HCT116 (cell line): Measurements from ENCODE around the gene ETS1. TPM values are rescaled to one million over a fixed set of nuclear protein-coding genes. Genes with fewer than 3 reads are reported as not detected.

Experiments used
- ATAC-seq: fragments of 200-7000 bp; cut with Tn5 transposase; 2 replicates; pipeline ENCODE4 v1.9.1; 2020; ENCODE audit warnings: mild to moderate bottlenecking, moderate library complexity
- BruUV-seq: library from RNA; stranded (reverse); fragments of 400-500 nt; replicated peaks from 2 replicates; lab custom pipeline; 2021; lab: Mats Ljungman, UMichigan
- CTCF ChIA-PET: fragments of 300-600 bp; sonication (Branson Sonifier 250); formaldehyde crosslinking; loops from one replicate; lab custom pipeline; 2021; ENCODE audit warnings: antibody characterized with exemption; lab: Charles Lee
- POLR2A ChIA-PET: fragments of 300-600, 350-600 bp; sonication (Branson Sonifier 250); formaldehyde crosslinking; loops from one replicate; lab custom pipeline; 2021; ENCODE audit warnings: antibody characterized with exemption; lab: Charles Lee
- RAD21 ChIA-PET, 2 experiments: fragments of 300-600 bp; sonication (Branson Sonifier 250); formaldehyde crosslinking; loops; one replicate each; lab custom pipeline; 2023; ENCODE audit warnings: low total read pairs in 2 of 2; ENCODE audit not compliant: uncharacterized antibody in 2 of 2, unreplicated experiment in 2 of 2, low non-redundant PET in 1 of 2; lab: Charles Lee
- DNase-seq: peaks from one replicate; pipeline ENCODE4 v3.0.0-alpha.2; 2010; ENCODE audit warnings: low read depth, low spot score
- H2AFZ ChIP-seq: fragments of 200-600 bp; shearing (Covaris generic), sonication (generic); 2 replicates; pipeline ENCODE4 v1.6.1; 2017; ENCODE audit warnings: low read depth, mixed run types, mixed read lengths, antibody characterized with exemption, low read length; ENCODE audit not compliant: poor library complexity, severe bottlenecking
- H3K27ac ChIP-seq: 2 replicates; pipeline ENCODE4 v1.5.1; 2012; ENCODE audit warnings: low read depth, low read length
- H3K27me3 ChIP-seq: fragments of 200-600 bp; sonication (generic); 2 replicates; pipeline ENCODE4 v1.6.1; 2016; ENCODE audit warnings: mixed run types, low read length, mixed read lengths; ENCODE audit not compliant: insufficient read depth
- H3K36me3 ChIP-seq, 2 experiments: fragments of 200-500 bp in 1 of 2; fragments of 200-600 bp in 1 of 2; sonication (Bioruptor generic) in 1 of 2; sonication (generic) in 1 of 2; 2 replicates each; pipeline versions ENCODE4 v1.5.1 to v1.6.1; 2014 to 2016; ENCODE audit warnings: low read length in 2 of 2, inconsistent platforms in 1 of 2, mixed read lengths in 1 of 2, mixed run types in 1 of 2; ENCODE audit not compliant: insufficient read depth in 2 of 2, control insufficient read depth in 1 of 2
- H3K4me1 ChIP-seq, 2 experiments: fragments of 200-600 bp in 1 of 2; sonication (generic) in 1 of 2; 2 replicates each; pipeline versions ENCODE4 v1.5.1 to v1.6.1; 2012 to 2017; ENCODE audit warnings: low read length in 2 of 2, inconsistent platforms in 1 of 2, mild to moderate bottlenecking in 1 of 2, mixed read lengths in 1 of 2, mixed run types in 1 of 2, moderate library complexity in 1 of 2; ENCODE audit not compliant: insufficient read depth in 2 of 2, control insufficient read depth in 1 of 2
- H3K4me2 ChIP-seq: fragments of 200-600 bp; sonication (generic); 2 replicates; pipeline ENCODE4 v1.6.1; 2017; ENCODE audit warnings: mixed run types, low read length, mixed read lengths
- H3K4me3 ChIP-seq, 2 experiments: fragments of 200-600 bp in 1 of 2; sonication (generic) in 1 of 2; replicated peaks in 1 of 2; 2 replicates each; pipeline ENCODE4 v1.5.1; 2011 to 2016; ENCODE audit warnings: low read length in 2 of 2, control low read depth in 1 of 2, low read depth in 1 of 2, mild to moderate bottlenecking in 1 of 2, mixed read lengths in 1 of 2, mixed run types in 1 of 2
- H3K79me2 ChIP-seq: fragments of 200-600 bp; sonication (generic); 2 replicates; pipeline ENCODE4 v1.6.1; 2017; ENCODE audit warnings: mild to moderate bottlenecking, mixed run types, low read length, moderate library complexity, mixed read lengths; ENCODE audit not compliant: insufficient read depth
- H3K9ac ChIP-seq: fragments of 200-600 bp; sonication (generic); 2 replicates; pipeline ENCODE4 v1.6.1; 2016; ENCODE audit warnings: low read length, mixed read lengths
- H3K9me2 ChIP-seq: fragments of 200-600 bp; sonication (generic), shearing (Covaris generic); 2 replicates; pipeline ENCODE4 v1.6.1; 2017; ENCODE audit warnings: mixed run types, mild to moderate bottlenecking, moderate library complexity; ENCODE audit not compliant: insufficient read depth
- H3K9me3 ChIP-seq, 2 experiments: fragments of 200-500 bp in 1 of 2; fragments of 200-600 bp in 1 of 2; sonication (Bioruptor generic) in 1 of 2; sonication (generic) in 1 of 2; 2 replicates each; pipeline ENCODE4 v1.6.1; 2014 to 2017; ENCODE audit warnings: low read length in 2 of 2, mixed read lengths in 2 of 2, inconsistent platforms in 1 of 2, low read depth in 1 of 2, mild to moderate bottlenecking in 1 of 2, mixed run types in 1 of 2, moderate library complexity in 1 of 2; ENCODE audit not compliant: control insufficient read depth in 1 of 2, insufficient read depth in 1 of 2
- H4K20me1 ChIP-seq: fragments of 200-600 bp; sonication (generic), shearing (Covaris generic); 2 replicates; pipeline ENCODE4 v1.6.1; 2017; ENCODE audit warnings: mixed run types, mild to moderate bottlenecking, moderate library complexity; ENCODE audit not compliant: insufficient read depth
- ATF3 ChIP-seq: IDR thresholded peaks from 2 replicates; pipeline ENCODE4 v1.6.1; 2012
- CBX3 ChIP-seq: IDR thresholded peaks from 2 replicates; pipeline ENCODE4 v1.6.1; 2012; ENCODE audit warnings: low read depth
- CEBPB ChIP-seq: IDR thresholded peaks from 2 replicates; pipeline ENCODE4 v1.6.1; 2012; ENCODE audit warnings: low read depth
- EGR1 ChIP-seq: IDR thresholded peaks from 2 replicates; pipeline ENCODE4 v1.6.1; 2012; ENCODE audit warnings: low read depth
- ELF1 ChIP-seq: IDR thresholded peaks from 2 replicates; pipeline ENCODE4 v1.6.1; 2012; ENCODE audit warnings: low read depth, borderline replicate concordance
- EZH2 ChIP-seq: fragments of 200-600 bp; sonication (generic); IDR thresholded peaks from 2 replicates; pipeline ENCODE4 v1.6.1; 2017; ENCODE audit warnings: antibody characterized with exemption, mixed run types
- EZH2phosphoT487 ChIP-seq: fragments of 200-600 bp; IDR thresholded peaks from 2 replicates; pipeline ENCODE4 v1.6.1; 2018; ENCODE audit warnings: antibody characterized with exemption, borderline replicate concordance
- FOSL1 ChIP-seq: IDR thresholded peaks from 2 replicates; pipeline ENCODE4 v1.6.1; 2012; ENCODE audit warnings: low read depth
- JUND ChIP-seq: IDR thresholded peaks from 2 replicates; pipeline ENCODE4 v1.6.1; 2012
- POLR2A ChIP-seq: IDR thresholded peaks from 2 replicates; pipeline ENCODE4 v1.7.0; 2011; ENCODE audit warnings: borderline replicate concordance; ENCODE audit not compliant: insufficient read depth, insufficient read length; ENCODE audit errors: extremely low read depth
- POLR2AphosphoS5 ChIP-seq: IDR thresholded peaks from 2 replicates; pipeline ENCODE4 v1.6.1; 2011; ENCODE audit warnings: mild to moderate bottlenecking, low read depth, low read length, moderate library complexity
- REST ChIP-seq: IDR thresholded peaks from 2 replicates; pipeline ENCODE4 v1.6.1; 2012; ENCODE audit warnings: low read depth
- SIN3A ChIP-seq: IDR thresholded peaks from 2 replicates; pipeline ENCODE4 v1.6.1; 2012; ENCODE audit warnings: low read depth
- SP1 ChIP-seq: IDR thresholded peaks from 2 replicates; pipeline ENCODE4 v1.6.1; 2012; ENCODE audit warnings: low read depth
- SRF ChIP-seq: IDR thresholded peaks from 2 replicates; pipeline ENCODE4 v1.6.1; 2012; ENCODE audit warnings: low read depth
- TCF7L2 ChIP-seq: IDR thresholded peaks from 2 replicates; pipeline ENCODE4 v1.7.0; 2011; ENCODE audit warnings: borderline replicate concordance, inconsistent platforms; ENCODE audit not compliant: insufficient read depth, insufficient read length; ENCODE audit errors: extremely low read depth
- YY1 ChIP-seq: IDR thresholded peaks from 2 replicates; pipeline ENCODE4 v1.6.1; 2011; ENCODE audit warnings: low read length, low read depth, moderate library complexity, mild to moderate bottlenecking; ENCODE audit not compliant: insufficient replicate concordance; ENCODE audit errors: extremely low read depth
- ZFX ChIP-seq: fragments of 450-650 bp; IDR thresholded peaks from 2 replicates; pipeline ENCODE4 v1.6.1; 2017
- ZNF274 ChIP-seq: fragments of 200-500 bp; sonication (Bioruptor generic); IDR thresholded peaks from 2 replicates; pipeline ENCODE4 v1.6.1; 2014; ENCODE audit warnings: mild to moderate bottlenecking, low read depth, low read length, inconsistent platforms
- intact Hi-C: fragments of 100-400 bp; cut with micrococcal nuclease; formaldehyde crosslinking; loops from 2 replicates; pipeline ENCODE4 v1.10.0; 2022
- total RNA-seq: library from RNA; stranded (reverse); gene quantifications from one replicate; pipeline ENCODE4 v1.2.1, GENCODE V29; 2021; ENCODE audit not compliant: unreplicated experiment

Gene ETS1
- total RNA-seq, 1 experiment from 2014 or later = 9.2 TPM

DNA sequence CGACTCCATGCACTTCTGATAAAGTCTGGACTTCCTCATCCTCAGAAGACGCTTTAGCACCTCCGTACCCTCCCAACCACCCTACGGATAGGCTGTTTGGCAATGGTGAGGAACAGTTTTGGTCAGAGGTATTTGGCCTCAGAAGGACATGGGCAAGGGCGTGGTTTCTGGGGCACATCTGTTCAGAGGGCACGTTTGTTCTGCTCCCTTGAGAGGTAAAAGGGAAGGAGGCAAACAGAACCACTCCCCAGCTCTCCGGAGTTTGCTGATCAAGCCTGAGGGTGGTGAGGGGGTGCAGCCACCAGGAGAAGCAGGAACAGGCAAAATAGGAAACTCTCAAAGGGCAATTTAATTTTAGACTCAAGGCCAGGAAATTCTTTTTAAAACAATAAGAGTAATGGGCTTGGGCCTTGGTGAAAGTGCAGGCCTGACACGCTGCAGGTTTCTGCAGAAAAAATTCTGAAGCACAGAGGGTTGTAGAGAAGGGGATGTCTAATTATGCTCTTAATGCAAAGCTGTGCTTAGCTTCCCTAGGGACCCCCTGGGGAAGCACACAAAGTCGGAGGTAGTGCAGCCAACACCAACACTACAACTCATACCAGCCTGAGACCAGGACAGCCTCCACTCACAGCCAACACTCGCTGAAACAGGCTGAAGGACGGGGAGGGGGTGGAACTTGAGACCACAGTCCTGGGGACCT lies 23.3 kb downstream of the ETS1 start:
- Histone ChIP-seq H3K4me2 (no peak overlapping the region), H3K4me3 (no peak overlapping the region), H3K79me2 (no peaks in the 10 kb centered on the region), H3K4me1 (no peaks in the 10 kb centered on the region), H3K27me3 (peaks cover 20% of the 10 kb centered on the region), H3K27ac (no peak overlapping the region), H3K9ac (no peak overlapping the region), H3K36me3 (no peaks in the 10 kb centered on the region), H2AFZ (no peak overlapping the region), H3K9me2 (peaks cover 3% of the 10 kb centered on the region; the same call in 1 of the 2 replicates), H4K20me1 (no peaks in the 10 kb centered on the region), H3K9me3 (no peaks in the 10 kb centered on the region)
- ChIA-PET CTCF (no interaction called here), POLR2A (no interaction called here), RAD21 (no interaction called here)
- TF ChIP-seq POLR2AphosphoS5 (no peak), FOSL1 (no peak), CEBPB (no peak), YY1 (no peak), EGR1 (no peak), TCF7L2 (no peak), SRF (no peak), SIN3A (no peak), ZNF274 (no peak), ELF1 (no peak), ATF3 (no peak), CBX3 (no peak), EZH2phosphoT487 (no peak), POLR2A (no peak), ZFX (no peak), JUND (no peak), REST (no peak), SP1 (no peak), EZH2 (no peak)
- DNase-seq (no peak), ATAC-seq (no peak)
- no TSS peak for BruUV-seq
- intact Hi-C loops = no loop called here
